H9 (cell line): Measurements from ENCODE around the gene LGALS9B. TPM values are rescaled to one million over a fixed set of nuclear protein-coding genes. Genes with fewer than 3 reads are reported as not detected.
"Not testable (repeated sequence)": the region's sequence is repeated elsewhere in the genome, so short reads cannot be mapped to it uniquely, and the experiment has no call there.

Source experiments
- DNase-seq: peaks from one replicate; pipeline ENCODE4 v3.0.0-alpha.2; 2017
- H2AFZ ChIP-seq: one replicate; pipeline ENCODE4 v1.6.1; 2013; ENCODE audit warnings: mild to moderate bottlenecking, low read length, control low read depth, moderate library complexity
- H2AK5ac ChIP-seq: 2 replicates; pipeline ENCODE4 v1.6.1; 2013; ENCODE audit warnings: low read length, control low read depth, mixed read lengths; ENCODE audit not compliant: insufficient read length
- H2BK120ac ChIP-seq: one replicate; pipeline ENCODE4 v1.6.1; 2013; ENCODE audit warnings: low read depth, mild to moderate bottlenecking, low read length, control low read depth, inconsistent platforms; ENCODE audit not compliant: poor library complexity, severe bottlenecking
- H2BK12ac ChIP-seq: 2 replicates; pipeline ENCODE4 v1.6.1; 2013; ENCODE audit warnings: low read length, control low read depth, mixed read lengths, low read depth; ENCODE audit not compliant: insufficient read length
- H2BK15ac ChIP-seq: 2 replicates; pipeline ENCODE4 v1.6.1; 2013; ENCODE audit warnings: low read depth, low read length, control low read depth
- H2BK20ac ChIP-seq: one replicate; pipeline ENCODE4 v1.6.1; 2013; ENCODE audit warnings: low read depth, mild to moderate bottlenecking, low read length, control low read depth, inconsistent platforms; ENCODE audit not compliant: poor library complexity, severe bottlenecking
- H2BK5ac ChIP-seq: 2 replicates; pipeline ENCODE4 v1.6.1; 2013; ENCODE audit warnings: low read length, control low read depth, mixed read lengths; ENCODE audit not compliant: insufficient read length
- H3K14ac ChIP-seq: 2 replicates; pipeline ENCODE4 v1.6.1; 2013; ENCODE audit warnings: low read length, control low read depth; ENCODE audit not compliant: insufficient read depth
- H3K18ac ChIP-seq: 2 replicates; pipeline ENCODE4 v1.6.1; 2013; ENCODE audit warnings: low read depth, mild to moderate bottlenecking, mixed read lengths, low read length, control low read depth; ENCODE audit not compliant: insufficient read length
- H3K23ac ChIP-seq: 2 replicates; pipeline ENCODE4 v1.6.1; 2013; ENCODE audit warnings: low read length, control low read depth, mixed read lengths, low read depth; ENCODE audit not compliant: insufficient read length
- H3K23me2 ChIP-seq: 2 replicates; pipeline ENCODE4 v1.6.1; 2013; ENCODE audit warnings: low read depth, mild to moderate bottlenecking, mixed read lengths, low read length, control low read depth; ENCODE audit not compliant: insufficient read length, poor library complexity, severe bottlenecking
- H3K27ac ChIP-seq: 2 replicates; pipeline ENCODE4 v1.5.1; 2013; ENCODE audit warnings: low read length, control low read depth, mixed read lengths, low read depth; ENCODE audit not compliant: insufficient read length
- H3K27me3 ChIP-seq: 2 replicates; pipeline ENCODE4 v1.6.1; 2013; ENCODE audit warnings: low read length, control low read depth, inconsistent platforms; ENCODE audit not compliant: insufficient read depth
- H3K4ac ChIP-seq: 2 replicates; pipeline ENCODE4 v1.6.1; 2013; ENCODE audit warnings: low read depth, mild to moderate bottlenecking, control low read depth, inconsistent platforms, low read length, moderate library complexity
- H3K4me1 ChIP-seq: 2 replicates; pipeline ENCODE4 v1.6.1; 2013; ENCODE audit warnings: low read length, control low read depth, inconsistent platforms; ENCODE audit not compliant: insufficient read depth
- H3K4me2 ChIP-seq: 2 replicates; pipeline ENCODE4 v1.6.1; 2013; ENCODE audit warnings: low read length, control low read depth, mixed read lengths; ENCODE audit not compliant: insufficient read length, insufficient read depth
- H3K56ac ChIP-seq: 2 replicates; pipeline ENCODE4 v1.6.1; 2013; ENCODE audit warnings: low read depth, mild to moderate bottlenecking, mixed read lengths, low read length, control low read depth; ENCODE audit not compliant: insufficient read length
- H3K79me1 ChIP-seq: 2 replicates; pipeline ENCODE4 v1.6.1; 2013; ENCODE audit warnings: low read depth, mild to moderate bottlenecking, moderate library complexity, low read length, control low read depth, inconsistent platforms; ENCODE audit not compliant: insufficient read depth, poor library complexity, severe bottlenecking
- H3K79me2 ChIP-seq: 2 replicates; pipeline ENCODE4 v1.6.1; 2013; ENCODE audit warnings: low read length, control low read depth, inconsistent platforms; ENCODE audit not compliant: insufficient read depth
- H3K9ac ChIP-seq: 2 replicates; pipeline ENCODE4 v1.6.1; 2013; ENCODE audit warnings: low read length, control low read depth, mixed read lengths; ENCODE audit not compliant: insufficient read length; ENCODE audit errors: extremely low read depth
- H3K9me3 ChIP-seq: one replicate; pipeline ENCODE4 v1.6.1; 2013; ENCODE audit warnings: low read depth, low read length, inconsistent platforms; ENCODE audit not compliant: control insufficient read depth
- H3T11ph ChIP-seq: one replicate; pipeline ENCODE4 v1.6.1; 2013; ENCODE audit warnings: mild to moderate bottlenecking, low read length, control low read depth, inconsistent platforms
- H4K20me1 ChIP-seq: one replicate; pipeline ENCODE4 v1.6.1; 2013; ENCODE audit not compliant: control insufficient read depth, insufficient read length, insufficient read depth
- H4K5ac ChIP-seq: 2 replicates; pipeline ENCODE4 v1.6.1; 2013; ENCODE audit warnings: low read depth, mild to moderate bottlenecking, mixed read lengths, low read length, control low read depth; ENCODE audit not compliant: insufficient read length
- H4K8ac ChIP-seq: replicated peaks from 2 replicates; pipeline ENCODE4 v1.6.1; 2013; ENCODE audit warnings: low read length, control low read depth, mixed read lengths, low read depth; ENCODE audit not compliant: insufficient read length
- H4K91ac ChIP-seq: 2 replicates; pipeline ENCODE4 v1.6.1; 2013; ENCODE audit warnings: low read depth, mild to moderate bottlenecking, moderate library complexity, mixed read lengths, low read length, control low read depth; ENCODE audit not compliant: insufficient read length
- H3K27ac Mint-ChIP-seq, 3 experiments: 2 replicates in 2 of 3; 3 replicates in 1 of 3; pipeline ENCODE4 v1.8.0; 2020 to 2021; ENCODE audit warnings: mixed read lengths in 3 of 3, mild to moderate bottlenecking in 1 of 3, moderate library complexity in 1 of 3
- H3K27me3 Mint-ChIP-seq: 2 replicates; pipeline ENCODE4 v1.8.0; 2021; ENCODE audit warnings: low read depth, mild to moderate bottlenecking, moderate library complexity, mixed read lengths
- H3K36me3 Mint-ChIP-seq, 3 experiments: 2 replicates in 2 of 3; 3 replicates in 1 of 3; pipeline ENCODE4 v1.8.0; 2020 to 2021; ENCODE audit warnings: low read depth in 3 of 3, mixed read lengths in 3 of 3; ENCODE audit not compliant: insufficient read depth in 1 of 3
- H3K4me1 Mint-ChIP-seq, 2 experiments: 2 replicates each; pipeline ENCODE4 v1.8.0; 2020; ENCODE audit warnings: mixed read lengths in 2 of 2
- H3K4me3 Mint-ChIP-seq, 2 experiments: 2 replicates in 1 of 2; 3 replicates in 1 of 2; pipeline ENCODE4 v1.8.0; 2020 to 2021; ENCODE audit warnings: mild to moderate bottlenecking in 2 of 2, mixed read lengths in 2 of 2, moderate library complexity in 1 of 2
- H3K9me3 Mint-ChIP-seq, 2 experiments: 2 replicates in 1 of 2; 3 replicates in 1 of 2; pipeline ENCODE4 v1.8.0; 2020; ENCODE audit warnings: mild to moderate bottlenecking in 2 of 2, mixed read lengths in 2 of 2, moderate library complexity in 1 of 2
- WGBS: extraction: QIAGEN DNeasy Blood & Tissue Kit; methylation state at CpG from one replicate; pipeline ENCODE4 v1.1.7; 2013; ENCODE audit warnings: missing lambda C conversion rate, low lambda C conversion rate, mixed read lengths; ENCODE audit not compliant: insufficient read length; ENCODE audit errors: extremely low coverage; 5-methylcytosine and 5-hydroxymethylcytosine counted together
- total RNA-seq: library from RNA; stranded (reverse); gene quantifications from 2 replicates; pipeline ENCODE4 v1.2.1, GENCODE V29; 2021

Gene LGALS9B
- total RNA-seq, 1 experiment from 2014 or later: not detected

GRCh38 chr17:20462158-20462557, 5.2 kb downstream of the LGALS9B start:
- H3K4me1 Mint-ChIP-seq, H3K27me3 ChIP-seq, H3K79me2 ChIP-seq, H2BK12ac ChIP-seq, H3K14ac ChIP-seq, H3K23ac ChIP-seq, H2BK20ac ChIP-seq, H3K27me3 Mint-ChIP-seq, H4K20me1 ChIP-seq, H3K18ac ChIP-seq, H3K27ac ChIP-seq, H3K4me1 ChIP-seq, H2BK15ac ChIP-seq, H2BK5ac ChIP-seq, H2BK120ac ChIP-seq, H3K4me3 Mint-ChIP-seq, H3K9ac ChIP-seq, H3K4me2 ChIP-seq, H2AFZ ChIP-seq, H3K4ac ChIP-seq, H3K23me2 ChIP-seq, H3K36me3 Mint-ChIP-seq, H3K56ac ChIP-seq, H3T11ph ChIP-seq, H3K9me3 ChIP-seq, H3K9me3 Mint-ChIP-seq, H2AK5ac ChIP-seq, H3K79me1 ChIP-seq, H4K5ac ChIP-seq, H4K8ac ChIP-seq, H3K27ac Mint-ChIP-seq, DNase-seq, H4K91ac ChIP-seq: not testable (repeated sequence)
- no CpG with 5 or more reads among the region's 3 CpGs for WGBS

DNA sequence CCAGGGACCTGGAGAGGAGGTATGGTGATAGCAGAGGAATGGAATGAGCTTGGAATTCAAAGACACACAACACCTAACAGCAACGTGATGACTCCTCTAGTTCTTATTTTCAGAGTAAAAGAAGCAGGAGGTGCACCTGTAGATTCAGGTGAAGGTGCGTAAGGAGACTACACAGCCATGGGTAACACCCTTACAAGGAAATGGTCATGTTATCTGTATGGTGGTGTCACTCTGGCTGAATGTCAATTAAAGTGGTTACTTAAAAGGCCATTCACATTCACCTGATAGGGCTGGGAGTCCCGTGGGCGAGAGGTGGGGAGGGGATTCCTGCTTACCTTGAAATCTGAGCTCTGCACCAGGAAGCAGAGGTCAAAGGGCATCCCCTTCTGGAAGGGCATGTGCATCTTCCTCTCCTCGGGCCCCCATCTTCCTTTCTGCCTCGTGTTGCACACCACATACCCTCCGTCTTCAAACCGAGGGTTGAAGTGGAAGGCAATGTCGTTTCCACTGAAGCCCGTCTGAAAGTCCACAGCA, 9.4 kb downstream of the LGALS9B start:
- not testable (repeated sequence) for H3K56ac ChIP-seq, H4K91ac ChIP-seq, H3K23ac ChIP-seq, H3K79me1 ChIP-seq, H3K4ac ChIP-seq, H2BK120ac ChIP-seq, H3K4me1 ChIP-seq, H3K4me2 ChIP-seq, H3K9me3 Mint-ChIP-seq, H3K4me1 Mint-ChIP-seq, H2BK15ac ChIP-seq, H3K27ac ChIP-seq, H3K9me3 ChIP-seq, H3K23me2 ChIP-seq, H4K20me1 ChIP-seq, H3K79me2 ChIP-seq, H2BK5ac ChIP-seq, H2BK12ac ChIP-seq, H2BK20ac ChIP-seq, H3K9ac ChIP-seq, H2AK5ac ChIP-seq, H2AFZ ChIP-seq, H3K4me3 Mint-ChIP-seq, H3K36me3 Mint-ChIP-seq, H3K27me3 ChIP-seq, H4K5ac ChIP-seq, H3K14ac ChIP-seq, H4K8ac ChIP-seq, DNase-seq, H3T11ph ChIP-seq, H3K18ac ChIP-seq, H3K27me3 Mint-ChIP-seq, H3K27ac Mint-ChIP-seq
- WGBS: no CpG with 5 or more reads among the region's 10 CpGs
